Measurements from ENCODE around the gene DCLK2.
A peak's percentile ranks its signal among the peaks of the same experiment; 100 is the strongest.

The DCLK2 gene

DNA sequence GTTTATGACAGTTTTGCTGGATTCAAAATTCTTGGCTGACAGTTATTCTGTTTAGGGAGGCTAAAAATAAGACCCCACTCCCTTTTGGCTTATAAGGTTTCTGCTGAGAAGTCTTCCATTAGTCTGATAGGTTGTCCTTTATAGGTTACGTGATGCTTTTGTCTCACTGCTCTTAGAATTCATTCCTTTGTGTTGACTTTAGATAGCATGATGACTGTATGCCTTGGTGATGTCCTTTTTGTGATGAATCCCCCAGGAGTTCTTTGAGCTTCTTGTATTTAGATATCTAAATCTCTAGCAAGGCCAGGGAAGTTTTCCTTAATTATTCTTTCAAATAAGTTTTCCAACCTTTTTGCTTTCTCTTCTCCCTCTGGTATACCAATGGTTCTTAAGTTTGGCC, 36.4 kb downstream of the DCLK2 start:
- no peak overlapping the region for H3K4me3 ChIP-seq (ENCODE audit: low read depth, low read length)
- no peak for DNase-seq (ENCODE audit: low read depth)
- TF ChIP-seq, protein P1, sequence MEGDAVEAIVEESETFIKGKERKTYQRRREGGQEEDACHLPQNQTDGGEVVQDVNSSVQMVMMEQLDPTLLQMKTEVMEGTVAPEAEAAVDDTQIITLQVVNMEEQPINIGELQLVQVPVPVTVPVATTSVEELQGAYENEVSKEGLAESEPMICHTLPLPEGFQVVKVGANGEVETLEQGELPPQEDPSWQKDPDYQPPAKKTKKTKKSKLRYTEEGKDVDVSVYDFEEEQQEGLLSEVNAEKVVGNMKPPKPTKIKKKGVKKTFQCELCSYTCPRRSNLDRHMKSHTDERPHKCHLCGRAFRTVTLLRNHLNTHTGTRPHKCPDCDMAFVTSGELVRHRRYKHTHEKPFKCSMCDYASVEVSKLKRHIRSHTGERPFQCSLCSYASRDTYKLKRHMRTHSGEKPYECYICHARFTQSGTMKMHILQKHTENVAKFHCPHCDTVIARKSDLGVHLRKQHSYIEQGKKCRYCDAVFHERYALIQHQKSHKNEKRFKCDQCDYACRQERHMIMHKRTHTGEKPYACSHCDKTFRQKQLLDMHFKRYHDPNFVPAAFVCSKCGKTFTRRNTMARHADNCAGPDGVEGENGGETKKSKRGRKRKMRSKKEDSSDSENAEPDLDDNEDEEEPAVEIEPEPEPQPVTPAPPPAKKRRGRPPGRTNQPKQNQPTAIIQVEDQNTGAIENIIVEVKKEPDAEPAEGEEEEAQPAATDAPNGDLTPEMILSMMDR (conservative IDR thresholded peaks at IDR 0.05; ENCODE audit: low read depth, low read length): no peak

DNA sequence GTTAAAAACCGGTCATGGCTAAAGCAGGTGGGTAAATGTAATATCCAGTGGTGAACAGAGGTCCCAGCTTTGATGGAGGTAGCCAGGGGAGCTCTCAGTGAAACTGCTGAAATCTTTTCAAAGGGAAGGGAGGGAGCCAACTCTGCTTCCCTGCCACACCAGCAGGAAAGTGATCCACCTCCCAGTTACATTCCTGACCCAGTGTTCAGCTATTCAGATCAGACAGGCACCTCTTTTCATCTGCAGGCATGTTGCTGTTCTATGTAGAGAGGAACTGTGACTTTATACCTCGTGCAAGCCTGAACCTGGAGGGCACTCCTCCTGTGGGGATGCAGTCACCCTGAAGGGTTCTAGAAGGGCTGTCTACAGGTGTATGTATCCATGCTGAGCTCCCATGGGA, 37.6 kb downstream of the DCLK2 start:
- TF ChIP-seq, protein P1 (conservative IDR thresholded peaks at IDR 0.05; ENCODE audit: low read depth, low read length): no peak
- no peak for DNase-seq (ENCODE audit: low read depth)
- no peak overlapping the region for H3K4me3 ChIP-seq (ENCODE audit: low read depth, low read length)

DNA sequence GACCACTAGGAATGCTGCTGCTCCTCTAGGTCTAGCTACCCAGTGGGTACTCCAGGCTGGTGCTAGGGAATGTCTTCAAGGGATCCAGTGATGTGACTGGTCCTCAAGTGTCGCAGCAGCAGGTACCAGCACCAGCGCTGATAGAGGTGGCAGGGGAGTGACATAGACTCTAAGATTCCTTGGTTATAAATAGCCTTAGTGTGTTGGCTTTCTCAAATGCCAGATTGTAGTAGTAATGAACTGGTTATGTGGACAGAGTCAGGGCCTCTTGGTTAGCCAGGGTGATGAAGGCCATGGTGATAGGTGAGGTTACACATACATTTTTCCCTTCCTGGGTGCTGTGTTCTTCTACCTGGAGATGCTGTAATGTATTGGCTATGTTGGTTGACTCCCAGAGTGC, 38.3 kb downstream of the DCLK2 start:
- no peak overlapping the region for H3K4me3 ChIP-seq (ENCODE audit: low read depth, low read length)
- TF ChIP-seq, protein P1 (conservative IDR thresholded peaks at IDR 0.05; ENCODE audit: low read depth, low read length): no peak
- DNase-seq (ENCODE audit: low read depth): no peak

DNA sequence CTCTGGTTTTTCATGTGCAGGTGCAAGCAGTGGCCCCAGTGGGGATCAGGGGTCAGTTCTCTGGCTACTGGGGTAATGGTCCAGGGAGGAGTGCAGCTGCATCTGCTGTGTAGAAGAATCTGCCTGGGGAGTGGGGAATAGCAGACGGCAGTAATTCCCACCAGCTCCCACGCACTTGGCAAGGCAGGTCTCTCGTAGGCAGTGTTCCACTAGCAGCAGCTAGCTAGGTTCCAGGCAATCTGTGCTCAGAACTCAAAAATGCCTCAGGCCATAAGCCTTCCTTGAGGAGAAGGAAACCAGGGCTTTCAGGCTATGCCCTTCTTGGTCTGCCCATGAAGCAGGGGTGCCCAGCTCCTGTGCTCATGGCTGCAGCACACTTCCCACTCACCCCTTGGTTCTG, 38.8 kb downstream of the DCLK2 start:
- DNase-seq (ENCODE audit: low read depth): no peak
- TF ChIP-seq, protein P1 (conservative IDR thresholded peaks at IDR 0.05; ENCODE audit: low read depth, low read length): no peak
- no peak overlapping the region for H3K4me3 ChIP-seq (ENCODE audit: low read depth, low read length)

DNA sequence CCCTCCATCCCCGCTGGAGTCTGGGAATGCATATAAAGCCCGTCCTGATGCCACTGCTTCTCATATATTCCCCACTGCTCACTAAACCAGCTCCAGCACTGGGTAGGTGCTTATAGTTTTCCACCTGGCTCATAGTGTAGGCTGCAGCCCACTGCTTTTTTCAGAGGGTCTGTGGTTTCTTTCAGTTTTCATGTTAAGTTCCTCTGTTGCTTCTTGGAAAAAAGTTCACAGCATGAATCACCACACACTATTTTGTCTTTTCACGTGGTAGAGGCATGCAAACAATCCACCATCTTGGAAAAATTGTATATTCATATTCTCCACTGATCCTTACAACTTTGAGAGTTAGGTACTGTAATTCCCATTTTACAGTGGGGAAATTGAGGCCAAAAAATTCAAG, 39.4 kb downstream of the DCLK2 start:
- no peak overlapping the region for H3K4me3 ChIP-seq (ENCODE audit: low read depth, low read length)
- DNase-seq (ENCODE audit: low read depth): peak; percentile 15
- TF ChIP-seq, protein P1 (conservative IDR thresholded peaks at IDR 0.05; ENCODE audit: low read depth, low read length): no peak

DNA sequence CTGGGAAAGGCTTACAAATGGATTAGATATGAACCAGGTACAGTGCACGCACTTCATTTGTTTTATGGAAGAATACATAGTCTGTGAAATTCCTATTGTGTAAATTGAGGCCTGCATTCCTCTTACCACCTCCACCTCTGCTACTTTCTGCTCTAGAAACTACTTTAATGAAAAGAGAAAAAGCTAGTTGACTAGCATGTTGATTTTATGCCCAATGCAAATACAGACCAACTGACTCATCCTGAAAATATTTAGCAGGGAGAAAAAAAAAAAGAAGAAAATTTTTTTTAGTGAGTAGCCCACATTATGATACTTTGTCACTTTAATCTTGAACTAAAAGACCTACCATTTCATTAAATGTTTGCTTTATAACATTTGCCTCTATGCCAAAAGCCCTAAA, 41.2 kb downstream of the DCLK2 start:
- TF ChIP-seq, protein P1 (conservative IDR thresholded peaks at IDR 0.05; ENCODE audit: low read depth, low read length): no peak
- no peak overlapping the region for H3K4me3 ChIP-seq (ENCODE audit: low read depth, low read length)
- peak; percentile 54 for DNase-seq (ENCODE audit: low read depth)

DNA sequence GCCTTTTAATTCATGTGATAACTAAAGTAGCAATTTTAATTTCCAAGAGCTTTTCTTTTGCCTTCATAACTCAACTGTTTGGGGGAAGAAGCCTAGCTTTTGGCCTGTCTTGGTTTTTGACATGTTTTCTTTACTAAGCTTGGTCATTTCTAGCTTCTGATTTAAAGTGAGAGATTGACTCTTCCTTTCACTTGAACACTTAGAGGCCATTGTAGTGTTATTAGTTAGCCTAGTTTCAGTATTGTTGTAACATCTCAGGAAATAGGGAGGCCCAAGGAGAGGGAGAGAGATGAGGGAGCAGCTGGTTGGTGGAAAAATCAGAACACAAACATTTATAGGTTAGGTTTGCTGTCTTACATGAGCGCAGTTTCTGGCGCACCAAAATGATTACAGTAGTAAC, 44.8 kb downstream of the DCLK2 start:
- H3K4me3 ChIP-seq (ENCODE audit: low read depth, low read length): no peak overlapping the region
- DNase-seq (ENCODE audit: low read depth): no peak
- TF ChIP-seq, protein P1 (conservative IDR thresholded peaks at IDR 0.05; ENCODE audit: low read depth, low read length): no peak
